DND-41 (cell line): ENCODE measurements around the gene COA5.

Experiments used
- EZH2 ChIP-seq: IDR thresholded peaks from 3 replicates; pipeline ENCODE4 v1.6.1; 2012; ENCODE audit warnings: borderline replicate concordance, low read depth, mild to moderate bottlenecking, moderate library complexity, low read length, inconsistent platforms; ENCODE audit not compliant: severe bottlenecking
- TF ChIP-seq, protein P1 (sequence below): IDR thresholded peaks from 2 replicates; pipeline ENCODE4 v1.5.1; 2012; ENCODE audit warnings: borderline replicate concordance, low read length, moderate library complexity, mild to moderate bottlenecking; ENCODE audit not compliant: poor library complexity, severe bottlenecking; ENCODE audit errors: extremely low read depth

- TF ChIP-seq, protein P1, sequence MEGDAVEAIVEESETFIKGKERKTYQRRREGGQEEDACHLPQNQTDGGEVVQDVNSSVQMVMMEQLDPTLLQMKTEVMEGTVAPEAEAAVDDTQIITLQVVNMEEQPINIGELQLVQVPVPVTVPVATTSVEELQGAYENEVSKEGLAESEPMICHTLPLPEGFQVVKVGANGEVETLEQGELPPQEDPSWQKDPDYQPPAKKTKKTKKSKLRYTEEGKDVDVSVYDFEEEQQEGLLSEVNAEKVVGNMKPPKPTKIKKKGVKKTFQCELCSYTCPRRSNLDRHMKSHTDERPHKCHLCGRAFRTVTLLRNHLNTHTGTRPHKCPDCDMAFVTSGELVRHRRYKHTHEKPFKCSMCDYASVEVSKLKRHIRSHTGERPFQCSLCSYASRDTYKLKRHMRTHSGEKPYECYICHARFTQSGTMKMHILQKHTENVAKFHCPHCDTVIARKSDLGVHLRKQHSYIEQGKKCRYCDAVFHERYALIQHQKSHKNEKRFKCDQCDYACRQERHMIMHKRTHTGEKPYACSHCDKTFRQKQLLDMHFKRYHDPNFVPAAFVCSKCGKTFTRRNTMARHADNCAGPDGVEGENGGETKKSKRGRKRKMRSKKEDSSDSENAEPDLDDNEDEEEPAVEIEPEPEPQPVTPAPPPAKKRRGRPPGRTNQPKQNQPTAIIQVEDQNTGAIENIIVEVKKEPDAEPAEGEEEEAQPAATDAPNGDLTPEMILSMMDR = no peak
- no peak for TF ChIP-seq EZH2
These were observed 9.4 kb downstream of the COA5 start for GRCh38 chr2:98598781-98599428.
